Measurements from ENCODE around the gene OXLD1.
"Not testable (repeated sequence)": the region's sequence is repeated elsewhere in the genome, so short reads cannot be mapped to it uniquely, and the experiment has no call there.

OXLD1 gene

DNA sequence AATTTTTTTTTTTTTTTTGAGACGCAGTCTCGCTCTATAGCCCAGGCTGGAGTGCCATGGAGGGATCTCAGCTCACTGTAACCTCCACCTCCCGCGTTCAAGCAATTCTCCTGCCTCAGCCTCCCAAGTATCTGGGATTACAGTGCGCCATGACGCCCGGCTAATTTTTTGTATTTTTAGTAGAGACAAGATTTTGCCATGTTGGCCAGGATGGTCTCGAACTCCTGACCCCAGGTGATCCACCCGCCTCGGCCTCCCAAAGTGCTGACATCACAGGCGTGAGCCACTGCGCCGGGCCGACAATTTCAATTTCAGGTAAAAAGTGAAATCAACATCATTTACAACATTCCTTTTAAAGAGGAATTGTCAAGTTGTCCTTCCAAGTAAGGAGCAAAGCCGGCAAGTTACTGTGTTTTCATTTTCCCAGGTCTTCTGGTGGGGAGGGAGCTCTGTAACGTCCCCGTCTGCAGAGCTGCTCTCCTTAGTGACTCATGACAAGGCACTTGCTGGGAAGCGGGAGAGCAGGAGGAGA lies 30.4 kb downstream of the OXLD1 start:
- TF ChIP-seq, protein P1, sequence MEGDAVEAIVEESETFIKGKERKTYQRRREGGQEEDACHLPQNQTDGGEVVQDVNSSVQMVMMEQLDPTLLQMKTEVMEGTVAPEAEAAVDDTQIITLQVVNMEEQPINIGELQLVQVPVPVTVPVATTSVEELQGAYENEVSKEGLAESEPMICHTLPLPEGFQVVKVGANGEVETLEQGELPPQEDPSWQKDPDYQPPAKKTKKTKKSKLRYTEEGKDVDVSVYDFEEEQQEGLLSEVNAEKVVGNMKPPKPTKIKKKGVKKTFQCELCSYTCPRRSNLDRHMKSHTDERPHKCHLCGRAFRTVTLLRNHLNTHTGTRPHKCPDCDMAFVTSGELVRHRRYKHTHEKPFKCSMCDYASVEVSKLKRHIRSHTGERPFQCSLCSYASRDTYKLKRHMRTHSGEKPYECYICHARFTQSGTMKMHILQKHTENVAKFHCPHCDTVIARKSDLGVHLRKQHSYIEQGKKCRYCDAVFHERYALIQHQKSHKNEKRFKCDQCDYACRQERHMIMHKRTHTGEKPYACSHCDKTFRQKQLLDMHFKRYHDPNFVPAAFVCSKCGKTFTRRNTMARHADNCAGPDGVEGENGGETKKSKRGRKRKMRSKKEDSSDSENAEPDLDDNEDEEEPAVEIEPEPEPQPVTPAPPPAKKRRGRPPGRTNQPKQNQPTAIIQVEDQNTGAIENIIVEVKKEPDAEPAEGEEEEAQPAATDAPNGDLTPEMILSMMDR (IDR thresholded peaks at IDR 0.05; ENCODE audit: insufficient read depth, low read depth, low read length, missing control alignments), result no peak
- H3K4me3 ChIP-seq (ENCODE audit: low read length), result peak overlapping the region; percentile 96
- DNase-seq (ENCODE audit: low read depth), result peak; percentile 68

DNA sequence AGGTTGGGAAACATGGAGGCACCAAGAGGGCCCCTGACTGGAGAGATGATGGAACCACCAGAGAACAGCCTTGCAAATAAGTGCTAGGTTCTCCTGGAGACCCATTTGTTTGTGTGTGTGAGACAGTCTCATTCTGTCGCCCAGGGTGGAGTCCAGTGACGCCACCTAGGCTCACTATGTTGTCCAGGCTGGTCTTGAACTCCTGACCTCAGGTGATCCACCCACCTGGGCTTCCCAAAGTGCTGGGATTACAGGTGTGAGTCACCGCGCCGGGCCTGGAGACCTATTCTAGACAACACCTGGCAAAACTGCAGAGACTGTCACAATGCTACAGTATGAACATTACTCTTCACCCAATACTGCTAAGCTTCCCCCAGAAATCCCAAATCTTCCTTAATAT lies 31.0 kb downstream of the OXLD1 start:
- TF ChIP-seq, protein P1 (IDR thresholded peaks at IDR 0.05; ENCODE audit: insufficient read depth, low read depth, low read length, missing control alignments), result no peak
- peak overlapping the region; percentile 96 for H3K4me3 ChIP-seq (ENCODE audit: low read length)
- peak; percentile 42 for DNase-seq (ENCODE audit: low read depth)

DNA sequence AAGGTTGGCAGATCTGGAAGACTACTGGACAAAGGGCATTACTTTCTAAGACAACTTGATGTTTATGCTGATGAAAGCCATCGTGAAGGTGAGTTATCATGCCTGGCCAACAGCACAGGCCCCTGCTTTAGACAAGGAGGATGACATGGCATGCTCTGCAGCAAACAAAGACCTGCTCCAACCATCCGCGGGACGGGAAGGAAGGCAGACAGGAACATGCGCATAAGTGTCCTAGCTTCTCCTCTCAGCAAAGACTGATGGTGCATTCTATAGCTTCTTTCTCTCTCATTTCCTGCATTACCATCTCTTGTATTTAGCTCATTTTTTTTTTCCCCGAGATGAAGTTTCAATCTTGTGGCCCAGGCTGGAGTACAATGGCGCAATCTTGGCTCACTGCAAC lies 34.9 kb downstream of the OXLD1 start:
- H3K4me3 ChIP-seq (ENCODE audit: low read length), result no peak overlapping the region
- no peak for DNase-seq (ENCODE audit: low read depth)
- TF ChIP-seq, protein P1 (IDR thresholded peaks at IDR 0.05; ENCODE audit: insufficient read depth, low read depth, low read length, missing control alignments), result no peak

DNA sequence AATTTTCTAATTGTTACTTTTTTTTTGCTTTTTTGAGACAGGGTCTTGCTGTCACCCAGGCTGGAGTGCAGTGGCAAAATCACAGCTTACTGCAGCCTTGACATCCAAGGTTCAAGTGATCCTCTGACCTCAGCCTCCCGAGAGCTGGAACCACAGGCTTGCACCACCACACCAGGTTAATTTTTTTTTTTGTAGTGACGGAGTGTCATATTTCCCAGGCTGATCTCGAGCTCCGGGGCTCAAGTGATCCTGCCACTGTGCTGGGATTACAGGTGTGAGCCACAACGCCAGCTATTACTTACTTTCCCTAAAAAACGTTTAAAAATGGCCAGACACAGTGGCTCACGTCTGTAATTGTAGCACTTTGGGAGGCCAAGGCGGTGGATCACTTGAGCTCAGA lies 36.1 kb downstream of the OXLD1 start:
- TF ChIP-seq, protein P1 (IDR thresholded peaks at IDR 0.05; ENCODE audit: insufficient read depth, low read depth, low read length, missing control alignments), result no peak
- no peak overlapping the region for H3K4me3 ChIP-seq (ENCODE audit: low read length)
- no peak for DNase-seq (ENCODE audit: low read depth)

DNA sequence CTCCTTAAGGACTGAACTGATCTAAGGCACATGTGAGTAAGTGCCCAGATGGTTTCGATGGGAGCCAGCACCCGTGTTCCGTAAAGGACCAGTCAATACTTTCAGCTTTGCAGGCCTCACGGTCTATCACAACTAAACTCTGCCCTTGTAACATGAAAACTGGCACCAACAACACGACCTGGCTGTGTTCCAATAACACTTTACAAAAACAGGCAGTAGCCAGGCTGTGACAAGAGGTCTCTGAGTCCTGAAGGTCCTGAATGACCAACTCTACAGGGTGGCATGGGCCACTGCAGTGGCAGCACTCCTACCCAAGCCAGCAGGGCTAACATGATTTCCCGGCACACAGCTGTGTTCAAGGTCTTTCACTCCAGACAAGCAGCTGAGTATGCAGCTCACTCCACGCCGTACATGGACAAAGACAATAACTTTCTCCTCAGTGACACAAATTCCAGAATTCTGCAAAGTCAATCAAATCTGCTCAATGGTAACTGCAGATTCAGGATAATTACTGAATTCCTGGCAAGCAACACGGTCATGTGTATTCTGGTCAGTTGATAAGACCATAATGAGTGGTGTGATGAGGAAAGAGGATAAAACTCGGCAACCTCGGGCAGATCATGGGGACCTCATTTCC lies 44.8 kb downstream of the OXLD1 start:
- TF ChIP-seq, protein P1 (IDR thresholded peaks at IDR 0.05; ENCODE audit: insufficient read depth, low read depth, low read length, missing control alignments), result no peak
- no peak for DNase-seq (ENCODE audit: low read depth)
- no peak overlapping the region for H3K4me3 ChIP-seq (ENCODE audit: low read length)

DNA sequence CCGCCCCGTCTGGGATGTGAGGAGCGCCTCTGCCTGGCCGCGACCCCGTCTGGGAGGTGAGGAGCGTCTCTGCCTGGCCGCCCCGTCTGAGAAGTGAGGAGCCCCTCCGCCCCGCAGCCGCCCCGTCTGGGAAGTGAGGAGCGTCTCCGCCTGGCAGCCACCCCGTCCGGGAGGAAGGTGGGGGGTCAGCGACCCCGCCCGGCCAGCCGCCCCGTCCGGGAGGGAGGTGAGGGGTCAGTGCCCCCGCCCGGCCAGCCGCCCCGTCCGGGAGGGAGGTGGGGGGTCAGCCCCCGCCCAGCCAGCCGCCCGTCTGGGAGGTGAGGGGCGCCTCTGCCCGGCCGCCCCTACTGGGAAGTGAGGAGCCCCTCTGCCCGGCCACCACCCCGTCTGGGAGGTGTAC lies 48.1 kb downstream of the OXLD1 start:
- DNase-seq (ENCODE audit: low read depth); H3K4me3 ChIP-seq (ENCODE audit: low read length): not testable (repeated sequence)

DNA sequence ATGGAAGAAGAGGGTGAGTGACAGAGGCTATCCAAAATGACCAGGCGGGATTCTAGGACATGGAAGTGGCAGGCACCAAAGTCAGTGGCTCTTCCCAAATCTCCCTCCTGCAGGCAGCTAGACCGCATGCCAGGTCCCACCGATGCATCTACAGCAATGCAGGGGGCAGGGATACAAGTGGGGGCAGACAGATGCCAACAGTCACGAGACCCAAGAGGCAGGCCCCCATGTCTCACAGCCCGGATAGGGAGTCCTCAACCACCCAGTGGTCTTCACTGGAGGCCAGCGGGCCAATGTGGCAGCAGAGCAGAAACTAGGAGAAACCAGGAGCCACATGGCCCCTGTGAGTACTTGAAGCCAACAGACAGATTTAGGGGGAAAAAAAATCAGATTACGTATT lies 49.5 kb downstream of the OXLD1 start:
- no peak for DNase-seq (ENCODE audit: low read depth)
- TF ChIP-seq, protein P1 (IDR thresholded peaks at IDR 0.05; ENCODE audit: insufficient read depth, low read depth, low read length, missing control alignments), result no peak
- H3K4me3 ChIP-seq (ENCODE audit: low read length), result no peak overlapping the region
